A673 (cell line): ENCODE measurements around the gene NT5M.

ENCODE experiments used
- CTCF ChIP-seq: fragments of 300-800, 200-600 bp; sonication (generic); conservative IDR thresholded peaks from 2 replicates; pipeline ENCODE4 v1.5.1; 2017; ENCODE audit warnings: low read depth, mild to moderate bottlenecking, antibody characterized with exemption, low read length, moderate library complexity, mixed read lengths
- EZH2 ChIP-seq: fragments of 200-600 bp; sonication (generic); IDR thresholded peaks from 2 replicates; pipeline ENCODE4 v1.6.1; 2017; ENCODE audit warnings: borderline replicate concordance, low read depth, mild to moderate bottlenecking, mixed read lengths, antibody characterized with exemption, low read length; ENCODE audit not compliant: poor library complexity, severe bottlenecking

GRCh38 chr17:17358060-17358751 is 55.0 kb downstream of the NT5M start:
- TF ChIP-seq CTCF (no peak), EZH2 (no peak)
